Heart left ventricle (tissue), 16 donors: ENCODE data around the gene NUP42. TPM values are rescaled to one million over a fixed set of nuclear protein-coding genes. Genes with fewer than 3 reads are reported as not detected.
"Not testable (repeated sequence)": the region's sequence is repeated elsewhere in the genome, so short reads cannot be mapped to it uniquely, and the experiment has no call there.

Source experiments
- ATAC-seq, 4 donors: fragments of 200-7000 bp; cut with Tn5 transposase; one replicate each; pipeline ENCODE4 v1.9.1; 2020 to 2022; ENCODE audit warnings: moderate library complexity in 4 of 4, mild to moderate bottlenecking in 3 of 4, moderate number of reproducible peaks in 1 of 4
- DNase-seq, 5 donors: peaks; one replicate each; pipeline ENCODE4 v3.0.0-alpha.2; 2020
- H3K27ac ChIP-seq, 12 donors: fragments of 200-600 bp; sonication (generic) in 4 of 12; one replicate each; pipeline versions ENCODE4 v1.5.0 to v1.8.0; 2016 to 2022; ENCODE audit warnings: mild to moderate bottlenecking in 2 of 12
- H3K27me3 ChIP-seq, 9 donors: fragments of 200-600 bp; sonication (generic) in 2 of 9; one replicate each; pipeline versions ENCODE4 v1.5.1 to v1.8.0; 2016 to 2022; ENCODE audit warnings: mild to moderate bottlenecking in 3 of 9
- H3K36me3 ChIP-seq, 9 donors: fragments of 200-600 bp; sonication (generic) in 2 of 9; one replicate each; pipeline versions ENCODE4 v1.5.0 to v1.8.0; 2018 to 2022; ENCODE audit warnings: mild to moderate bottlenecking in 2 of 9
- H3K4me1 ChIP-seq, 12 donors: fragments of 200-600 bp; sonication (generic) in 4 of 12; one replicate each; pipeline versions ENCODE4 v1.5.0 to v1.8.0; 2016 to 2022; ENCODE audit warnings: mild to moderate bottlenecking in 3 of 12
- H3K4me3 ChIP-seq, 12 donors: fragments of 200-600 bp; sonication (generic) in 4 of 12; one replicate each; pipeline versions ENCODE4 v1.5.0 to v1.8.0; 2017 to 2022; ENCODE audit warnings: mild to moderate bottlenecking in 9 of 12, moderate library complexity in 4 of 12
- H3K9me3 ChIP-seq, 12 donors: fragments of 200-600 bp; sonication (generic) in 4 of 12; one replicate each; pipeline versions ENCODE4 v1.5.0 to v1.8.0; 2016 to 2022; ENCODE audit warnings: mild to moderate bottlenecking in 1 of 12
- POLR2A ChIP-seq, 2 donors: fragments of 450-650 bp; IDR thresholded peaks; one replicate each; pipeline ENCODE4 v1.6.1; 2017; ENCODE audit warnings: antibody characterized with exemption in 2 of 2, mild to moderate bottlenecking in 2 of 2, moderate library complexity in 2 of 2
- WGBS, 4 donors: extraction: QIAGEN DNeasy Blood & Tissue Kit in 2 of 4; methylation state at CpG; one replicate each; pipeline versions ENCODE4 v1.1.5 to v1.1.7; 2013 to 2018; 5-methylcytosine and 5-hydroxymethylcytosine counted together
- intact Hi-C, 10 donors: fragments of 100-400 bp; cut with DNase I; formaldehyde crosslinking; loops; one replicate each; pipeline versions ENCODE4 v1.11.1 to v1.14.2; 2022
- polyA plus RNA-seq, 2 donors: library from polyadenylated mRNA; stranded (reverse); fragments of 200-250 nt; gene quantifications; one replicate each; pipeline ENCODE4 v1.2.3, GENCODE V29; 2013
- total RNA-seq, 9 donors: library from RNA; depleted of rRNA in 2 of 9; stranded (reverse); fragments of >200 nt in 2 of 9; fragmentation: NEBNext Ultra II Directional in 3 of 9; extraction: Animal tissue kit (Norgen Biotek cat#: 25700) in 3 of 9; gene quantifications; one replicate each; pipeline versions ENCODE4 v1.1.0 to v1.2.4, GENCODE V29; 2016 to 2023
- TF ChIP-seq, protein P1 (sequence below), 12 donors: fragments of 200-600 bp; sonication (generic) in 4 of 12; IDR thresholded peaks; one replicate each; pipeline versions ENCODE4 v1.5.0 to v1.8.0; 2018 to 2022; ENCODE audit warnings: antibody characterized with exemption in 12 of 12, mild to moderate bottlenecking in 5 of 12
- donor health status: ischemic (EF 13 %, LVEDD 7.1; RV severe dilation, severe dysfunction).
- donor health status: healthy with polysubstance abuse.
- donor health status: DM: no; HTN: yes; CAD: no.
- donor health status: DM: no; HTN: no; CAD: no.
- donor health status: ischemic (EF 25% LVEDD 6.9; RV normal size, moderate dysfunction).
- donor health status: ischemic (EF 25% LVEDD 5.7; RV mildly dilated, moderate dysfunction).
- donor health status: healthy.
- donor health status: DM: yes; HTN: yes; CAD: no.
- donor health status: ischemic (EF 35%, LVEDD 5.7; RV mildly dilated, moderate dysfunction).
- donor health status: nonischemic (EF 11% LVEDD 7.7; RV severe dilation, severe dysfunction).
- donor health status: DM: yes; HTN: yes; CAD: no.
- donor health status: PGD.
- donor health status: ischemic (EF 29% LVEDD 5.4; RV normal size, mild dysfunction).
- donor health status: nonischemic (EF 23%, LVEDD 6.1; RV moderate dilation, normal function).

Gene NUP42
- total and polyA plus RNA-seq, 11 donors: 12.7 to 26.1 (median 19.3) TPM

DNA sequence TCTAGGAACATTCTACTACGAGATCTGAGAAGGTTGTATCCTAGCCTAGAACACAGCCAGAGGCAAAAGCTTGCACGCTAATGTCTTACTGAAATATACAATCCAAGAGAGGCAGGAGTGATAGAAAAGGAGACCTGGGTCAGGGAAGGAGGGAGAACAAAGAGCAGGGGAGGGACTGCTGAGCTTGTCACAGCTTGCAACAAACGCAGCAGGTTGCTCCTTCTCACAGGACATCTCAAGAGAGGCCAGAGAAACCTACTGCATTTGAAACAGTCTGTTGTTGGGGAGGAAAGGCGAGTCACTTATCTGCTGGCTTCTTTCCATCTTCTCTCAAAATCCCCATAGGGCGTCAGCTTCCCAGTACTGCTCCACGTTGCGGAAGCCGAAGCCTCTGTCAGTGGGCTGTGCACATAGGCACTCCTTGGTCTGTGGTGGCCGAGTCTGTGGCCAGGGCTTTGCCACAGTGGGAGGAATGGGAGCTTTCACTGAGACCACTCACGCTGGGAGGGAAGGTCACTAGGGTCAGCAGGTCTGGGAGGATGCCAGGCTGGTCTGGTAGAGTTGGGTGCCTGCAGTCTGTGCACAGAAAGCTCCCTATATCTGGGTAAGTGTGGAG lies 39.0 kb downstream of the NUP42 start:
- 27 to 49% (median 34%) methylated on average over 7 to 10 of the region's 10 CpGs for WGBS, 4 donors
- no peak for DNase-seq
- no peaks in the 10 kb centered on the region for H3K9me3 ChIP-seq
- H3K4me3 ChIP-seq: no peak overlapping the region
- H3K4me1 ChIP-seq: peaks cover 0 to 8% (median 0%) of the 10 kb centered on the region in 12 donors
- TF ChIP-seq POLR2A (IDR thresholded peaks at IDR 0.05): no peak
- TF ChIP-seq, protein P1, sequence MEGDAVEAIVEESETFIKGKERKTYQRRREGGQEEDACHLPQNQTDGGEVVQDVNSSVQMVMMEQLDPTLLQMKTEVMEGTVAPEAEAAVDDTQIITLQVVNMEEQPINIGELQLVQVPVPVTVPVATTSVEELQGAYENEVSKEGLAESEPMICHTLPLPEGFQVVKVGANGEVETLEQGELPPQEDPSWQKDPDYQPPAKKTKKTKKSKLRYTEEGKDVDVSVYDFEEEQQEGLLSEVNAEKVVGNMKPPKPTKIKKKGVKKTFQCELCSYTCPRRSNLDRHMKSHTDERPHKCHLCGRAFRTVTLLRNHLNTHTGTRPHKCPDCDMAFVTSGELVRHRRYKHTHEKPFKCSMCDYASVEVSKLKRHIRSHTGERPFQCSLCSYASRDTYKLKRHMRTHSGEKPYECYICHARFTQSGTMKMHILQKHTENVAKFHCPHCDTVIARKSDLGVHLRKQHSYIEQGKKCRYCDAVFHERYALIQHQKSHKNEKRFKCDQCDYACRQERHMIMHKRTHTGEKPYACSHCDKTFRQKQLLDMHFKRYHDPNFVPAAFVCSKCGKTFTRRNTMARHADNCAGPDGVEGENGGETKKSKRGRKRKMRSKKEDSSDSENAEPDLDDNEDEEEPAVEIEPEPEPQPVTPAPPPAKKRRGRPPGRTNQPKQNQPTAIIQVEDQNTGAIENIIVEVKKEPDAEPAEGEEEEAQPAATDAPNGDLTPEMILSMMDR (IDR thresholded peaks at IDR 0.05): no peak
- no peaks in the 10 kb centered on the region for H3K27me3 ChIP-seq
- H3K27ac ChIP-seq: no peak overlapping the region
- ATAC-seq: peak; percentile 4 to 64 (median 40)
- H3K36me3 ChIP-seq: no peaks in the 10 kb centered on the region
- intact Hi-C loops: no loop called here

DNA sequence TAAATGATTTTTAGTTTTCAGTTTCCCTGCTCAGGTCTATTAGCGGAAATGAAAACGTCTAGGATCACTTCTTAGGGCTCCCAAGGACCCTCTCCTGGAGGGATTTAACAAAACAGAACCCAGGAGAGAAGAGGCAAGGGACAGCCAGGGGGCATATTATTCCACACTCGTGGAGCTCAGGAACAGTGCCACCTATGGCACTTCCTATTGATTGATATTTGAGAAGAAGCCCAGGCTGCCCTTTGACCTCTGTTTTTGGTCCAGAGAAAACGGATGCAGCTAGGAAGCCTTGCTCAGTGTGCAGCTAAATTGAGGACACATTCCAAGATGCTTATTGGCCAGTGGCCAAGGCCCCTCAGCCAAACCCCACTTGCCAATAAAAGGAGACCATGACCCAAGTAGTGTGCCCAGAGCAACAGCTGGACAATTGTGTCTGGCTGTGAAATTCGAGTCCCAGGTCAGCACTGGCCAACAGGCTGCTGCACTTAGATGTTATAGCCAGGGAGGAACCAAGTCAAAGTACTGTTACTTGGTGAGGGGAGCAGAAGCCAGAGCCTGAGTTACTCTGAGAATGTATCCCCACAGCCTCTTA lies 40.7 kb downstream of the NUP42 start:
- DNase-seq (no peak), ATAC-seq (no peak)
- intact Hi-C loops: no loop called here
- H3K36me3 ChIP-seq: no peaks in the 10 kb centered on the region
- H3K4me1 ChIP-seq: peaks cover 0 to 5% (median 0%) of the 10 kb centered on the region in 12 donors
- no peaks in the 10 kb centered on the region for H3K27me3 ChIP-seq
- H3K4me3 ChIP-seq: no peak overlapping the region
- no peak overlapping the region for H3K27ac ChIP-seq
- H3K9me3 ChIP-seq: no peaks in the 10 kb centered on the region
- TF ChIP-seq, protein P1 (IDR thresholded peaks at IDR 0.05): no peak
- no peak for TF ChIP-seq POLR2A (IDR thresholded peaks at IDR 0.05)
- 49 to 55% (median 52%) methylated on average over 5 of the region's 5 CpGs for WGBS, 4 donors

DNA sequence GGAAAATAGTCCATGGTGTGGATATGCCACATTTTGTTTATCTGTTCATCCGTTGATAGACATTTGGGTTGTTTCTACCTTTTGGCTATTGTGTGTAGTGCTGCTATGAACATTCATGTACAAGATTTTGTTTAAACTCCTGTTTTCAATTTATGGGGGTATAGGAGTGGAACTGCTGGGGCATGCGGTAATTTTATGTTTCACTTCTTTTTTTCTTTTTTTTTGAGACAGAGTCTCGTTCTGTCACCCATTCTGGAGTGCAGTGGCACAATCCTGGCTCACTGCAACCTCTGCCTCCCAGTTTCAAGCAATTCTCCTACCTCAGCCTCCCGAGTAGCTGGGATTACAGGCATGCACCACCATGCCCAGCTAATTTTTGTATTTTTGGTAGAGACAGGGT lies 42.5 kb downstream of the NUP42 start:
- ATAC-seq, H3K27ac ChIP-seq, H3K36me3 ChIP-seq, H3K4me3 ChIP-seq, H3K27me3 ChIP-seq, DNase-seq, H3K9me3 ChIP-seq, H3K4me1 ChIP-seq, intact Hi-C loops: not testable (repeated sequence)
- 82 to 92% (median 89%) methylated on average over 4 of the region's 4 CpGs for WGBS, 4 donors

DNA sequence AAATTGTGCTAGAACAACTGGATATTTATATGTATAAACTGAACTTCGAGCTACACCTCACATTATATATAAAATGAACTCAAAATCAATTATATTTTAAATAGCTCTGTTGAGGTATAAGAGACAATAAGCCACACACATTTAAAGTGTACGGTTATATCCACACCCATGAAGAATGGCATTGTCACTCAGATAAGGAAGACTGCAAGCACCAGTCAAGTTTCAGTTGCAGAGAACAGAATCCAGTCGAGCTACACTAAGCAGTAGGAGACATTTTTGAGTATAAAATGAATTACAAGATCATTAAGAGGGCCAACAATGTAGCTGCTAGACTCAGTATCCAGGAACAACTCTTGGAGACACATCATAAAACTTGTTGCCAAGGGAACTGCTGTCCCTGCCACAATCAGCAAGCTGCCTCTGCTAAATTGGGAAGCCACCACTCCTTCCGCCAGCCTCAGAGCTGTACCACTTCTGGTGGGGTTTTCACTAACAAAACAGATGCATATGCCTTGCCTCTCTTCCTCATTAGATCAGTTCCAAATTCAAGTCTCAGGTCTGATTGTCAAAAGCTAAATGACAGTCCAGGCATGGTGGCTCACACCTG lies 45.1 kb downstream of the NUP42 start:
- intact Hi-C loops: no loop called here
- H3K27ac ChIP-seq: no peak overlapping the region
- WGBS, 4 donors: 55 to 62% (median 61%) methylated on average over 4 of the region's 4 CpGs
- no peaks in the 10 kb centered on the region for H3K4me1 ChIP-seq
- TF ChIP-seq, protein P1 (IDR thresholded peaks at IDR 0.05): no peak
- no peak for TF ChIP-seq POLR2A (IDR thresholded peaks at IDR 0.05)
- H3K9me3 ChIP-seq: peaks cover 0 to 7% (median 0%) of the 10 kb centered on the region in 12 donors
- H3K27me3 ChIP-seq: no peaks in the 10 kb centered on the region
- no peaks in the 10 kb centered on the region for H3K36me3 ChIP-seq
- no peak for DNase-seq
- no peak for ATAC-seq
- H3K4me3 ChIP-seq: no peak overlapping the region
